HG03439 (cell line): ENCODE data around the gene PARVA.

Source experiments
- ATAC-seq: cut with Tn5 transposase; IDR thresholded peaks from one replicate; pipeline ENCODE4 v1.9.1; 2021; ENCODE audit warnings: mild to moderate bottlenecking, moderate library complexity; ENCODE audit not compliant: unreplicated experiment

The PARVA gene

GRCh38 chr11:12581923-12582322, 204.6 kb downstream of the PARVA start:
- no peak for ATAC-seq
